Stimulated activated CD4-positive, alpha-beta T cell treated with anti-CD3 and anti-CD28 coated beads, TNF-alpha, amount 100 ng/mL, for 24 hours (primary cell): ENCODE data around the gene PHYHD1.

Experiments
- DNase-seq, 3 experiments: peaks; one replicate each; pipeline ENCODE4 v3.0.0-alpha.2; 2020; ENCODE audit warnings: low read depth in 3 of 3

The PHYHD1 gene

DNA sequence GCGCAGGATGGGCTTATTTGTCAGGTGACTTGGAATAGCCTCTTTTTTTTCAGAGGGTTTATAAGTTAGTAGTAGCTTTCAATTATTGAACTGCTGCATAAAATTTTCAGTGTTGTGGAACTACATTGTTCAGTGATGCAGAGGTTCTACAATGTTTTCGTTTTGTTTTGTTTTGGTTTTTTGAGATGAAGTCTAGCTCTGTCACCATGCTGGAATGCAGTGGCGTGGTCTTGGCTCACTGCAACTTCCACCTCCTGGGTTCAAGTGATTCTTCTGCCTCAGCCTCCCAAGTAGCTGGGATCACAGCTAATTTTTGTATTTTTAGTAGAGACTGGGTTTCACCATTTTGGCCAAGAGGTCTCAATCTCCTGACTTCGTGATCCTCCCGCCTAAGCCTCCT is 48.7 kb downstream of the PHYHD1 start:
- DNase-seq = no peak

DNA sequence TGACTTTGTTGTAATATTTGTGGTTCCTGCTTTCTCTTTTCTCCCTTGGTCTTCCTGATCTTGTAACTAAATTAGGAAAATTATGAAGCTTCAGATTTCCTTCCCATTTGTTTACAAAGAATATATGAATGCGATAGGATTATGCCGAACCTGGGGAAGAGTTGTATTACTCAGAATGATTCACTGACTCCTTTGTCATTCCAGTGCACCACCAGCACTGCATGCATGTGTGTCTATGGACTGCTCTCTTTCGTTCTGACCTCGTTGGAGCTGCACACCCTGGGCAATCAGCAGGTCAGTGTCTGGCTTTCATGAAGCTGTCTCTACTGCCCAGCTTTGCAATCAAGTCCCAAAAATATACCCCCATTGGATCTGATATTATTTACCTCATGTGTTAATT is 52.2 kb downstream of the PHYHD1 start:
- DNase-seq = no peak

DNA sequence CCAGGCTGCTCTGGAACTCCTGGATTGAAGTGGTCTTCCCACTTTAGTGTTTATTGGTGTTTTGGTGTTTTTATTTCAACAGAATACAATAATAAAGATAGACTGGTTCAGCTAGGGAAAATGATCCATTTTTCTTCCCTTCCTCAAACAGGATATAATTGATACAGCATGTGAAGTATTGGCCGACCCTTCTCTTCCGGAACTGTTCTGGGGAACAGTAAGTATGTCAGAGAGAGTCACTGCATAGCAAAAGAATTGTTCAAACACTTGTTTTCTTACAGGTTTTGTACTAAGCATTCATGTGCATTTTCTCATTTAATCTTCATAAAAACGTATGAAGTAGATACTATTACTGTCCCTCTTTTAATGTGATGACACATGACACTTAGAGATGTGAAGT is 58.3 kb downstream of the PHYHD1 start:
- no peak for DNase-seq

DNA sequence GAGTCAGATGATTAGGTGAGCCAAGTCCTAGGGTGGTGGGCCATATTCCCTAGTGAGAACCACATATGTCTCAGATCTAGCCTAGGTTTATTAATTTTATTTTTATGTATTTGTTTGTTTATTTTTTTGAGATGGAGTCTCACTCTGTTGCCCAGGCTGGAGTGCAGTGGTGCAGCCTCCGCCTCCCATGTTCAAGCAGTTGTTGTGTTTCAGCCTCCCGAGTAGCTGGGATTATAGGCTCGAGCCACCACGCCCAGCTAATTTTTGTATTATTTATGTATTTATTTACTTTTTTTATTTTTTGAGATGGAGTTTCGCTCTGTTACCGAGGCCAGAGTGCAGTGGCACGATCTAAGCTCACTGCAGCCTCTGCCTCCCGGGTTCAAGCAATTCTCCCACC is 62.8 kb downstream of the PHYHD1 start:
- no peak for DNase-seq

DNA sequence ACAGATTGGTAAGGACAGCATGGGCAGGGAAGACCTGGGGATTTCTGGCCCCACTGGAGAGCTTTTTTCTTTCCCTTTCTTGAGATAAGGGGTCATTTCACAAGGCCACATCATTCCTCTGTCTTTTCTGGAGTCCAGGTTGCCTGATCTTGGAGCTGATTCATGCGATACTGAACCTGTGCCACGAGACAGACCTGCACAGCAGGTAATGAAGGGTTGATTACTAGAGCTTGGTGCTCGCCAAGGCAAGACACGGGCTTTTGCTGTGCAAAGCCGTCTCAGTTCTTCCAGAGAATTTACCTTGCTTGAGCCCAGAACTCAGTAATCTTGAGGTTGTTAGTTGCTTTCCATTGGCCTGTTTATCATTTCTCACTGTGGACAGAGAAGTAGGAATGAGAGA is 65.9 kb downstream of the PHYHD1 start:
- no peak for DNase-seq

DNA sequence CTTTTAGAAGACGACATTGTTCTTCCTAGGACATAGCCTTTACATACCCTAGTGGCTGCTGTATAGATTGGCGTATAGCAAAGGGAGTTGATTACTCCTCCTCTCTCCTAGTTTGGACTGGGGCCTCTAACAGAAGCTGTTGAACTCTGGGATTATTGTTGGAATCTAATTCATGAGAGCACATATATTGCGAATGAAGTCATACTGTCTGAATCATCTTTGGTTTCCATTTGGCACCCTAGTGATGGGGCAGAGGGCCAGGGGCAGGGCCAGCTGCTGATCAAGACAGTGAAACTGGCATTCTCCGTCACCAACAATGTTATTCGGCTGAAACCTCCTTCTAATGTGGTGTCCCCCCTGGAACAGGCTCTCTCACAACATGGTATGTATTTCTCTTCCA is 67.0 kb downstream of the PHYHD1 start:
- no peak for DNase-seq
